Cardiac muscle cell (in vitro differentiated cells and primary cell): ENCODE results near the gene NLRC5. TPM values are rescaled to one million over a fixed set of nuclear protein-coding genes. Genes with fewer than 3 reads are reported as not detected.

Experiments used
- DNase-seq, 2 donors: peaks; one replicate each; pipeline versions ENCODE4 v3.0.0 to v3.0.0-alpha.2; 2010 to 2017; ENCODE audit warnings: low read depth in 1 of 2, low spot score in 1 of 2
- H3K27ac ChIP-seq: fragments of 200-600 bp; sonication (generic); 2 replicates; pipeline ENCODE4 v1.5.1; 2016
- H3K27me3 ChIP-seq: fragments of 200-600 bp; sonication (generic); 2 replicates; pipeline ENCODE4 v1.6.0; 2016; ENCODE audit warnings: control low read depth
- H3K36me3 ChIP-seq: fragments of 200-600 bp; sonication (generic); 2 replicates; pipeline ENCODE4 v1.5.1; 2016; ENCODE audit warnings: control low read depth
- H3K4me1 ChIP-seq: fragments of 200-600 bp; sonication (generic); 2 replicates; pipeline ENCODE4 v1.8.1; 2017; ENCODE audit warnings: low read depth, mild to moderate bottlenecking, mixed run types
- H3K4me3 ChIP-seq: fragments of 200-600 bp; sonication (generic); 2 replicates; pipeline ENCODE4 v1.5.1; 2016; ENCODE audit warnings: mild to moderate bottlenecking
- H3K9me3 ChIP-seq: fragments of 200-600 bp; sonication (generic); 2 replicates; pipeline ENCODE4 v1.5.1; 2017; ENCODE audit warnings: low read depth, mild to moderate bottlenecking, control low read depth
- polyA plus RNA-seq: library from polyadenylated mRNA; unstranded; fragments of >200 nt; fragmentation: Nextera tagmentation; extraction: Ambion mirVana; gene quantifications from 2 replicates; pipeline ENCODE4 v1.2.1, GENCODE V29; 2016
- total RNA-seq: library from RNA; depleted of rRNA; stranded (reverse); fragments of >200 nt; gene quantifications from 2 replicates; pipeline ENCODE4 v1.2.3, GENCODE V29; 2016
- TF ChIP-seq, protein P1 (sequence below): IDR thresholded peaks from 2 replicates; pipeline ENCODE4 v1.5.1; 2012; ENCODE audit warnings: low read depth, mild to moderate bottlenecking, low read length

Gene NLRC5
- total and polyA plus RNA-seq, 2 experiments from 2014 or later: not detected

DNA sequence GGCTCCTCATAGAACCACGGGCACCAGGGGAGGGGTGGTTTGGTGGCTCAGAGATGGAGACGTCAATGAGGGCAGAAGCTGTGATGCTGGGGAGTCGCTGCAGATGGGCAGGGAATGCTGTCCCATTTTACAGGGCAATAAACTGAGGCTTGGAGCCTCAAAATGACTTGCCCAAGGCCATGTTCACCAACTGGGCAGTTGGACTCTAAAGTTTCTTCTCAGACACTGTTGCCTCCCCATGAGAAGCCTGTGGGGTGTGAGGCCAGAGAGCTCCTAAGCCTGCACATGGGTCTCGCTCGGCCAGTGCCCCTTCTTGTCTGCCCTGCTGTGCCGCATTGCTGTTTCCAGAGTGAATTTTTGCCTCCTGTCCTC, 141.6 kb downstream of the NLRC5 start:
- Histone ChIP-seq H3K9me3 (no peaks in the 10 kb centered on the region), H3K27me3 (no peaks in the 10 kb centered on the region), H3K4me3 (no peak overlapping the region), H3K27ac (no peak overlapping the region), H3K36me3 (no peaks in the 10 kb centered on the region), H3K4me1 (no peaks in the 10 kb centered on the region)
- DNase-seq: no peak
- TF ChIP-seq, protein P1, sequence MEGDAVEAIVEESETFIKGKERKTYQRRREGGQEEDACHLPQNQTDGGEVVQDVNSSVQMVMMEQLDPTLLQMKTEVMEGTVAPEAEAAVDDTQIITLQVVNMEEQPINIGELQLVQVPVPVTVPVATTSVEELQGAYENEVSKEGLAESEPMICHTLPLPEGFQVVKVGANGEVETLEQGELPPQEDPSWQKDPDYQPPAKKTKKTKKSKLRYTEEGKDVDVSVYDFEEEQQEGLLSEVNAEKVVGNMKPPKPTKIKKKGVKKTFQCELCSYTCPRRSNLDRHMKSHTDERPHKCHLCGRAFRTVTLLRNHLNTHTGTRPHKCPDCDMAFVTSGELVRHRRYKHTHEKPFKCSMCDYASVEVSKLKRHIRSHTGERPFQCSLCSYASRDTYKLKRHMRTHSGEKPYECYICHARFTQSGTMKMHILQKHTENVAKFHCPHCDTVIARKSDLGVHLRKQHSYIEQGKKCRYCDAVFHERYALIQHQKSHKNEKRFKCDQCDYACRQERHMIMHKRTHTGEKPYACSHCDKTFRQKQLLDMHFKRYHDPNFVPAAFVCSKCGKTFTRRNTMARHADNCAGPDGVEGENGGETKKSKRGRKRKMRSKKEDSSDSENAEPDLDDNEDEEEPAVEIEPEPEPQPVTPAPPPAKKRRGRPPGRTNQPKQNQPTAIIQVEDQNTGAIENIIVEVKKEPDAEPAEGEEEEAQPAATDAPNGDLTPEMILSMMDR: no peak

DNA sequence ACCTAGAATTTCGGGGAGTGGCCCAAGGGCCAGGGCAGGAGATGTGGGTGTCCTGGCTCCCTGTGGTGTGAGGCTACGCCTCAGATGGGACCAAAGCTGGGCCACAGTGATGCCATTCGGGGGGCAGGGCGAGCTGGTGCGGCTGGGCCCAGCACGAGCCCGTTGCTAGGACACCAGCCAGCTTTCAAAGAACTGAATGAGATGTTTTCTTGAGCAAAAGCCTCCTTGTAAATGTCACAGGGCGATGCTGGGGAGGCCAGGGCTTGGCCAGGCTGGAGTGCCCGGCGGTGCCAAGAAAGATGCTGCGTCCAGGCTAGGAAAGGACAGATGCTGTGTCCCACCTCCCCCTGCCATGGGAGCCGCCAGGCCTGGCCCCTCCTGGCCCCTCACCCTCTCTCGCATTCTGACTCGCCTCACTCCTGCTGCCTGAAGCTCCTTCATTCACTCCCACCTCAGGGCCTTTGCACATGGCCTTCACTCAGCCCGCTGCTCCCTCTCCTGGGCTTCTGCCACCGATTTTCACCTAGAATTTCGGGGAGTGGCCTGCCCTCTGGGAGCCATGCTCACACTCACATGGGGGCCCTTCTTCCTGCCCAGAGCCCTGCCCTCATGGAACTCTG, 142.1 kb downstream of the NLRC5 start:
- Histone ChIP-seq H3K4me1 (no peaks in the 10 kb centered on the region), H3K27me3 (no peaks in the 10 kb centered on the region), H3K4me3 (no peak overlapping the region), H3K36me3 (no peaks in the 10 kb centered on the region), H3K27ac (no peak overlapping the region), H3K9me3 (no peaks in the 10 kb centered on the region)
- TF ChIP-seq, protein P1: no peak
- no peak for DNase-seq

DNA sequence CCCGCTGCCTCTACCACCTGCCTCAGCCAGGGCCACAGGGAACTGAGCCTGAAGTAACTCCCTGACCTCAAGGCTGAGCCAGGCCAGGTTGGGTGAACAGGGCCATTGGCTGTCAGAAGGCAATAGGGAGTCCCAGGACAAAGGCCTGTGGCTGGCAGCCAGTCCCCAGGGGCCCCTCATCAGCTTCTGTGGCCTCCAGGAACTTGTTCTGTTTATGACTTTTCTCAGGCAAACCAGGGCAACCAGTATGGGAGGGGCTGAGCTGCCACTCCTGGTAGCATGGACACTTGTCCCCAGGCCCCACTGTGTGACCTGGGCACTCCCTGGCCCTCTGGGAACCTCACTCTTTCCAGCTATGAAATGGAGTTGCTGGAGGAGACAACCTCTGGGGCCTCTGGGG, 143.1 kb downstream of the NLRC5 start:
- Histone ChIP-seq H3K27me3 (no peaks in the 10 kb centered on the region), H3K9me3 (no peaks in the 10 kb centered on the region), H3K4me1 (no peaks in the 10 kb centered on the region), H3K27ac (no peak overlapping the region), H3K36me3 (no peaks in the 10 kb centered on the region), H3K4me3 (no peak overlapping the region)
- DNase-seq: no peak
- TF ChIP-seq, protein P1: no peak

DNA sequence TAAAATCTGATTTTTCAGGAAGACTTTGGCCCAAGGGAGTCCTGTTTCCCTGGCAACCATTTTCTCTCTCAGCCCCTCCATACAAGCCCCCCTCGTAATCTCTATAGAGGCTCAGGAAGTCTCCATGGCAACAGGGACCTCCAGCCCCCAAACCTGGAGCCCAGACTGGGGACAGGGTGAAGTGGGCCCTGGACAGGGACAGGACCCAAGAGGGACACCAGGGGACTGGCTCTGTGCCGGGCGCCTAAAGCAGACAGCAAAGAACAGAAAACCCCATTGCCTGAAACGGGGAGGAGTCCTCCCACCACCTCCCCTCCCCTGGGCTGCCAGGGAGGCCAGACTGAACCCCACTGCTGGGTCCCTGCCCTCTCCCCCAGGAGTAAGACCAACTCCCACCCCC, 143.7 kb downstream of the NLRC5 start:
- H3K36me3 ChIP-seq: no peaks in the 10 kb centered on the region
- TF ChIP-seq, protein P1: no peak
- H3K4me3 ChIP-seq: no peak overlapping the region
- H3K27ac ChIP-seq: no peak overlapping the region
- H3K4me1 ChIP-seq: no peaks in the 10 kb centered on the region
- no peaks in the 10 kb centered on the region for H3K9me3 ChIP-seq
- no peaks in the 10 kb centered on the region for H3K27me3 ChIP-seq
- no peak for DNase-seq

Other genes with a start within 250 kb of the NLRC5 start
- not detected in 2 replicates for gene SLC12A3, start 124.3 kb upstream of the NLRC5 start, total RNA-seq
- gene SLC12A3, start 124.3 kb upstream of the NLRC5 start, polyA plus RNA-seq: not detected in 2 replicates
- gene HERPUD1, start 57.4 kb upstream of the NLRC5 start, total RNA-seq: 40.5 and 109 TPM in 2 replicates
- 78.9 and 116 TPM in 2 replicates for gene HERPUD1, start 57.4 kb upstream of the NLRC5 start, polyA plus RNA-seq
- gene CETP, start 27.6 kb upstream of the NLRC5 start, total RNA-seq: 0.27 TPM in 1 of 2 replicates, not detected in the other
- 0.49 TPM in 1 of 2 replicates, not detected in the other for gene CETP, start 27.6 kb upstream of the NLRC5 start, polyA plus RNA-seq
- 26.5 and 43.0 TPM in 2 replicates for gene CPNE2, start 103.0 kb downstream of the NLRC5 start, total RNA-seq
- gene CPNE2, start 103.0 kb downstream of the NLRC5 start, polyA plus RNA-seq: 25.5 and 49.6 TPM in 2 replicates
- gene PSME3IP1, start 196.5 kb downstream of the NLRC5 start, total RNA-seq: 70.4 and 73.6 TPM in 2 replicates
- 86.8 and 108 TPM in 2 replicates for gene PSME3IP1, start 196.5 kb downstream of the NLRC5 start, polyA plus RNA-seq
- 24.4 and 30.3 TPM in 2 replicates for gene RSPRY1, start 196.8 kb downstream of the NLRC5 start, total RNA-seq
- gene RSPRY1, start 196.8 kb downstream of the NLRC5 start, polyA plus RNA-seq: 33.2 and 44.7 TPM in 2 replicates